ENCODE results near the gene HIRIP3.

DNA sequence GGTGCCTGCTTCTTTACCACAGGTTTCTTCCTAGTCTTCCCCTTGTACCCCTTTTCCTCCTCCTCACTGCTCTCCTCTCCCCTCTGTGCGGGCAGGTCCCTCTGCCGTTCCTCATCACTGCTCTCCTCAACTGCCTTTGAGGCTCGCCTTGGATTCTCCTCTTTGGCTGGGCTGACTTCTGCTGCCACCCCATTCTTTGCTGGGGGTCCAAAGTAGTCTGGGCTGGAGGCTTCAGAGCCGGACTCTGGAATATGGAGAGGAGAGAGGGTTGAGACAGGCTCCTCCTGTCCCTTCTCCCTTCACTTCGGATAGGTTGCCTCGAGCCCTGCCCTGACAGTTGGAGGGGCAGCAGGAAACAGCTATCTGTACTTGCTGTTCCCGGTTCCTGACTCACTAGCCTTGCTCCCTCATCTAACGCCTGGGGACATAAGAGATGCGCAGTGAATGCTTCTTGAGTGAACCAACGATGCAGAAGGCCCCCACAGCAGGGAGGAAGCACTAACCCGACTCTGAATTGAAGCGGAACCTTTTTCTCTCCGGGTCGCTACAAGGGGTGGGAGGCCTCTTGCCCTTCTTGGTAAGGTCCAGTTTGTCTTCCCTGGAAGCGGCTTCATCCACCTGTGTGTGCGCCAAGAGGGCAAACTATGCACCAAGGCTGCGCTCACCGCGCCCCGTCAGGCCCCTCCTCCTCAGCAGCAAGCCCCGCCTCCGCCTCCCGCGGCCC is 655 bp downstream of the HIRIP3 start:
- TF ChIP-seq CTCF (IDR thresholded peaks at IDR 0.05; ENCODE audit: low read depth, low read length, poor library complexity, severe bottlenecking) = no peak
- TF ChIP-seq EZH2phosphoT487 (IDR thresholded peaks at IDR 0.05; ENCODE audit: borderline replicate concordance, low read length) = no peak

Data from DOHH2 (cell line).